A549 (cell line): ENCODE data around the gene SNRPA.

Source experiments
- FOSL2 ChIP-seq, 2 experiments: fragments of 450-650 bp in 1 of 2; fragments of >200 bp in 1 of 2; sonication (Bioruptor Twin) in 1 of 2; formaldehyde crosslinking; IDR thresholded peaks; 2 replicates each; pipeline versions ENCODE4 v1.5.0 to v1.6.1; 2016 to 2020; ENCODE audit warnings: mild to moderate bottlenecking in 1 of 2, moderate library complexity in 1 of 2
- HDAC2 ChIP-seq: fragments of 200-600 bp; sonication (generic); IDR thresholded peaks from 2 replicates; pipeline ENCODE4 v1.6.1; 2016
- POLR2A ChIP-seq: IDR thresholded peaks from 2 replicates; pipeline ENCODE4 v1.6.1; 2012; ENCODE audit warnings: mild to moderate bottlenecking, low read length
- ZFP36 ChIP-seq: fragments of 450-650 bp; IDR thresholded peaks from 2 replicates; pipeline ENCODE4 v1.6.1; 2014; ENCODE audit warnings: borderline replicate concordance; ENCODE audit not compliant: partially characterized antibody
- ZSCAN20 ChIP-seq: fragments of 250-450 bp; sonication (Bioruptor Pico); IDR thresholded peaks from 2 replicates; pipeline ENCODE4 v1.8.0; 2022; ENCODE audit warnings: mild to moderate bottlenecking, moderate library complexity

- no peak for TF ChIP-seq ZSCAN20 (CRISPR knock-in tag)
- TF ChIP-seq ZFP36: peak; percentile 28
- TF ChIP-seq POLR2A: no peak
- no peak for TF ChIP-seq FOSL2 (IDR thresholded peaks at IDR 0.05)
- 0 out of 2 replicates have a peak, but pooled peaks have one; percentile 23 for TF ChIP-seq FOSL2 (CRISPR knock-in tag; IDR thresholded peaks at IDR 0.05)
- no peak for TF ChIP-seq HDAC2
Observed at GRCh38 chr19:40717880-40718773, 32.9 kb upstream of the SNRPA start.
